Subcutaneous abdominal adipose tissue (tissue), 5 donors: ENCODE data around the gene FIBIN.

Experiments used
- H3K27ac ChIP-seq: one replicate; pipeline ENCODE4 v1.7.0; 2013; ENCODE audit warnings: low read depth, mild to moderate bottlenecking, inconsistent platforms, low read length, moderate library complexity
- H3K27me3 ChIP-seq, 5 donors: one replicate each; pipeline ENCODE4 v1.7.0; 2013; ENCODE audit warnings: low read length in 5 of 5, inconsistent platforms in 1 of 5; ENCODE audit not compliant: control insufficient read depth in 5 of 5, insufficient read depth in 4 of 5
- H3K36me3 ChIP-seq, 5 donors: one replicate each; pipeline ENCODE4 v1.7.0; 2013; ENCODE audit warnings: low read length in 5 of 5; ENCODE audit not compliant: control insufficient read depth in 5 of 5, insufficient read depth in 5 of 5
- H3K4me1 ChIP-seq, 5 donors: one replicate each; pipeline ENCODE4 v1.7.0; 2013; ENCODE audit warnings: low read length in 5 of 5, mild to moderate bottlenecking in 3 of 5, moderate library complexity in 1 of 5; ENCODE audit not compliant: control insufficient read depth in 5 of 5, insufficient read depth in 5 of 5
- H3K4me3 ChIP-seq, 5 donors: one replicate each; pipeline ENCODE4 v1.7.0; 2013; ENCODE audit warnings: low read length in 5 of 5, low read depth in 1 of 5
- H3K9ac ChIP-seq, 5 donors: one replicate each; pipeline ENCODE4 v1.7.0; 2013; ENCODE audit warnings: low read length in 5 of 5, mild to moderate bottlenecking in 4 of 5, moderate library complexity in 3 of 5
- H3K9me3 ChIP-seq, 5 donors: one replicate each; pipeline ENCODE4 v1.7.0; 2013; ENCODE audit warnings: low read length in 5 of 5; ENCODE audit not compliant: control insufficient read depth in 5 of 5
- donor health status: healthy.
- donor health status: healthy.
- donor health status: healthy.
- donor health status: healthy.
- donor health status: healthy.

FIBIN gene

GRCh38 chr11:26993965-26994457, at the start of gene FIBIN:
Gene FIBIN, plus strand, starts transcription at chr11:26994112. Its CDS starts 415 bp downstream, at chr11:26994527.
- H3K4me3 ChIP-seq, result peak within 1 kb of the TSS; percentile 61 to 80 (median 67)
- peak within 1 kb of the TSS; percentile 39 for H3K27ac ChIP-seq
- peaks cover 0 to 3% (median 0%) of the 10 kb centered on the region in 5 donors for H3K27me3 ChIP-seq
- H3K36me3 ChIP-seq, result no peaks in the 10 kb centered on the region
- peaks cover 0 to 31% (median 20%) of the 10 kb centered on the region in 5 donors for H3K4me1 ChIP-seq
- H3K9me3 ChIP-seq, result no peaks in the 10 kb centered on the region
- peak within 1 kb of the TSS in 2 of 5 donors; percentile 37 to 60 for H3K9ac ChIP-seq

GRCh38 chr11:26944866-26945664, 48.8 kb upstream of the FIBIN start:
- H3K36me3 ChIP-seq, result no peaks in the 10 kb centered on the region
- no peaks in the 10 kb centered on the region for H3K27me3 ChIP-seq
- H3K27ac ChIP-seq, result no peak overlapping the region
- H3K4me1 ChIP-seq, result peaks cover 0 to 14% (median 5%) of the 10 kb centered on the region in 5 donors
- H3K4me3 ChIP-seq, result no peak overlapping the region
- H3K9me3 ChIP-seq, result peaks cover 0 to 2% (median 0%) of the 10 kb centered on the region in 5 donors
- H3K9ac ChIP-seq, result no peak overlapping the region

DNA sequence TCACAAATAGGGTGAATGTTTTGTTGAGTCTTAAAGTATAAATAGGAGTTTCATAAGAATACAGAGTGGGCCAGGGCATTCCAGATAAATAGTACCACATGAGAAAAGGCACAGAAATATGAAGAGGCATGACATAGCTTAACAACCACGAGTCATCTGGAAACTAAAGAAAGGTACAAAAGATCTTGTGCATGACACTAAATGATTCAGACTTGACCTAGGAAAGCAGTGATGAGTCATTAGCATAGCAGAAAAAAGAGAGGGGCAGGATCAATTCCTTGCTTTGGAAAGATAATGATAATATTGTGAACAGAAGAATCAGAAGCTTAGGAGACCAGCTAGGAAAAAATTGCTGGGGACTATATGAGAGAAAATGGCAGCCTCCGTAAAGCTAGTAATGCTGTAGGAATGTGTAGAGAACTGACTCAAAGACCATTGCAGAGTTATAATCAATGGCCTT, 47.6 kb upstream of the FIBIN start:
- H3K27ac ChIP-seq, result no peak overlapping the region
- H3K9me3 ChIP-seq, result no peaks in the 10 kb centered on the region
- no peak overlapping the region for H3K9ac ChIP-seq
- H3K27me3 ChIP-seq, result no peaks in the 10 kb centered on the region
- peaks cover 0 to 14% (median 5%) of the 10 kb centered on the region in 5 donors for H3K4me1 ChIP-seq
- H3K36me3 ChIP-seq, result no peaks in the 10 kb centered on the region
- H3K4me3 ChIP-seq, result no peak overlapping the region

GRCh38 chr11:26947379-26947844, 46.5 kb upstream of the FIBIN start:
- Histone ChIP-seq H3K4me1 (peaks cover 0 to 14% (median 5%) of the 10 kb centered on the region in 5 donors), H3K27me3 (no peaks in the 10 kb centered on the region), H3K9ac (no peak overlapping the region), H3K4me3 (no peak overlapping the region), H3K36me3 (no peaks in the 10 kb centered on the region), H3K27ac (peak overlapping the region; percentile 63), H3K9me3 (no peaks in the 10 kb centered on the region)

GRCh38 chr11:26947904-26948639, 45.8 kb upstream of the FIBIN start:
- H3K4me1 ChIP-seq, result peaks cover 0 to 14% (median 5%) of the 10 kb centered on the region in 5 donors
- H3K27me3 ChIP-seq, result no peaks in the 10 kb centered on the region
- H3K9ac ChIP-seq, result no peak overlapping the region
- H3K4me3 ChIP-seq, result no peak overlapping the region
- H3K36me3 ChIP-seq, result no peaks in the 10 kb centered on the region
- H3K27ac ChIP-seq, result peak overlapping the region; percentile 63
- H3K9me3 ChIP-seq, result no peaks in the 10 kb centered on the region

DNA sequence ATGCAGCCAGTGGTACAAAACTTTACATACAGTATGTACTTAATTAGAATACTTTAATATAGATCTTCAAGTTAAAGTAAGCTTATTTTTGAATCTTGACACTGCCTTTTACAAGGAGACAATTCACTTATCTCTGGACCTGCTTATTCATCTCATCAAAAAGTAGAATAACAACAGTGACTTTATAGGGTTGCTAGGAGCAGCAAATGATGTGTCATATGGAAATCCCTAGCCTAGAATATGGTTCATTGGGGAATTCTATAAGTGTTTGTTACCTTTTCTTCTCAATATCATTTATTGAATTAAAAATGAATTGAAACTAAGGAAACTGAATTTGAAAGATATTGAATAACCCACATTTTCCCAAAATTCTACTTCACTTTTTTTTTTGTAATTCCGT, 45.0 kb upstream of the FIBIN start:
- Histone ChIP-seq H3K36me3 (no peaks in the 10 kb centered on the region), H3K27me3 (no peaks in the 10 kb centered on the region), H3K27ac (no peak overlapping the region), H3K4me3 (no peak overlapping the region), H3K9ac (no peak overlapping the region), H3K9me3 (no peaks in the 10 kb centered on the region), H3K4me1 (peaks cover 0 to 14% (median 5%) of the 10 kb centered on the region in 5 donors)

DNA sequence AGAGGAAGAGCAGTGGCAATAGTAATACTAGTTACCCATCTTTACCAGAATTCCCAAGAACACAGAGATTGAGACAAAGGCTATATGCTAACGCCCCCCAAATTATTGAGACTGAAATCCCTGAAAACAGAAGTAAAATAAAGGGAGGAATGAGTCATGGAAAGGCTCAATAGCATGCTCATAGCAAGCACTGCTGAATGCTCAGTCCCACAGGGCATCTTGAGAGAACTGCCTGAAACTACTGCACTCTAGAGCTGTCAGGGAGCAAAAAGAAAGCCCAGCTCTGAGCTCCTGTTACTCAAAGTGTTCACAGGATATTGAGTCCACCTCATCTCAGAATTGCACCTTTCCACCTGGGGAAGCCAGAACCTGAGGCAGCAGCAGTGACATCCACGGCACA, 44.1 kb upstream of the FIBIN start:
- peaks cover 0 to 14% (median 5%) of the 10 kb centered on the region in 5 donors for H3K4me1 ChIP-seq
- H3K4me3 ChIP-seq, result no peak overlapping the region
- H3K36me3 ChIP-seq, result no peaks in the 10 kb centered on the region
- H3K9ac ChIP-seq, result no peak overlapping the region
- no peak overlapping the region for H3K27ac ChIP-seq
- no peaks in the 10 kb centered on the region for H3K9me3 ChIP-seq
- H3K27me3 ChIP-seq, result no peaks in the 10 kb centered on the region

DNA sequence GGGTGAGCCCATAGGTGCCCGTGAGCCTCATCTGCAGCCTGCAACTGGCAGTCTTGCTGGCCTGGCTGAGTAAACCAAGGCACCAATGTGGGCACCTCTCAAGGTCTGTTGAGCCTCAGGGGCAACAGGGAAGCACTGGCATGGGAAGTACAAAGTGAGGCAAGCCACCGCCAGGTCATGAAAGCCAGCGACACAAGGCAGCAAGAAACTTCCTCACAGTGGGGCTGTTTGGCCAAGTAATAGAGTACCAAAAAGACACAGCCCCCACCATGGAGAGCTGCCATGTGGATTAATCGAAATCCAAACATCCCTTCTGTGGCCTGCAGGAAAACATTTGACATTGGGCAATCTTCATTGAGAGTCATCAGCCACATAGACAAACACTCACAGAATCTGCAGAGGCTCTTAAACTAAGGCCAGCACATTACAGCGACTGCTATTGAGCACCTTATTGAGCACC, 43.6 kb upstream of the FIBIN start:
- Histone ChIP-seq H3K27me3 (no peaks in the 10 kb centered on the region), H3K9me3 (no peaks in the 10 kb centered on the region), H3K27ac (no peak overlapping the region), H3K4me3 (no peak overlapping the region), H3K4me1 (peaks cover 0 to 14% (median 5%) of the 10 kb centered on the region in 5 donors), H3K9ac (no peak overlapping the region), H3K36me3 (no peaks in the 10 kb centered on the region)

- Histone ChIP-seq H3K36me3 (no peaks in the 10 kb centered on the region), H3K4me3 (no peak overlapping the region), H3K9ac (no peak overlapping the region), H3K4me1 (peaks cover 0 to 11% (median 5%) of the 10 kb centered on the region in 5 donors), H3K27me3 (no peaks in the 10 kb centered on the region), H3K27ac (no peak overlapping the region), H3K9me3 (no peaks in the 10 kb centered on the region)
Observed at GRCh38 chr11:26951809-26952515, 42.0 kb upstream of the FIBIN start.
